Measurements from ENCODE around the gene NCL.

DNA sequence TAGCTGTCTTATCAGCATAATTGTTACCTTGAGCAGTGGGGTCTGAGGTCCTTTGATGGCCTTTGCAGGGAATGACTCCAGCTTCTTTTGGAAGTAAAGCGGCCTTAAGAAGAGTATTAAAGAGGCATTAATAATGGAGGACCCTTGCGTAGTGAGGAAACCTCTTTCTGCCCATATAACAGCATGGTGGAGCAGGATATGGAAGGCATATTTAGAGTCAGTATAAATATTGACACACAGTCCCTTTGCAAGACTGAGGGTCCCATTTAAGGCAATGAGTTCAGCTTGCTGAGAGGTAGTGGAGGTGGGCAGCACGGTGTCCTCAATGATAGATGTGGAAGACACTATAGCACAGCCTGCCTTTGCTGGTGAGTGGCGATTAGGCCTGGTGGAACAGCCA, 32.7 kb downstream of the NCL start:
- TF ChIP-seq, protein P1, sequence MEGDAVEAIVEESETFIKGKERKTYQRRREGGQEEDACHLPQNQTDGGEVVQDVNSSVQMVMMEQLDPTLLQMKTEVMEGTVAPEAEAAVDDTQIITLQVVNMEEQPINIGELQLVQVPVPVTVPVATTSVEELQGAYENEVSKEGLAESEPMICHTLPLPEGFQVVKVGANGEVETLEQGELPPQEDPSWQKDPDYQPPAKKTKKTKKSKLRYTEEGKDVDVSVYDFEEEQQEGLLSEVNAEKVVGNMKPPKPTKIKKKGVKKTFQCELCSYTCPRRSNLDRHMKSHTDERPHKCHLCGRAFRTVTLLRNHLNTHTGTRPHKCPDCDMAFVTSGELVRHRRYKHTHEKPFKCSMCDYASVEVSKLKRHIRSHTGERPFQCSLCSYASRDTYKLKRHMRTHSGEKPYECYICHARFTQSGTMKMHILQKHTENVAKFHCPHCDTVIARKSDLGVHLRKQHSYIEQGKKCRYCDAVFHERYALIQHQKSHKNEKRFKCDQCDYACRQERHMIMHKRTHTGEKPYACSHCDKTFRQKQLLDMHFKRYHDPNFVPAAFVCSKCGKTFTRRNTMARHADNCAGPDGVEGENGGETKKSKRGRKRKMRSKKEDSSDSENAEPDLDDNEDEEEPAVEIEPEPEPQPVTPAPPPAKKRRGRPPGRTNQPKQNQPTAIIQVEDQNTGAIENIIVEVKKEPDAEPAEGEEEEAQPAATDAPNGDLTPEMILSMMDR (IDR thresholded peaks at IDR 0.05; ENCODE audit: low read depth, low read length, poor library complexity, severe bottlenecking): no peak
- no peak for TF ChIP-seq EZH2phosphoT487 (IDR thresholded peaks at IDR 0.05; ENCODE audit: borderline replicate concordance, low read length)

Data from DOHH2 (cell line).